CD1c-positive myeloid dendritic cell (primary cell): ENCODE results near the gene NAB1.
A peak's percentile ranks its signal among the peaks of the same experiment; 100 is the strongest.
"Not testable (repeated sequence)": the region's sequence is repeated elsewhere in the genome, so short reads cannot be mapped to it uniquely, and the experiment has no call there.

Experiments used
- DNase-seq: peaks from one replicate; pipeline ENCODE4 v3.0.0-alpha.2; 2016; ENCODE audit errors: extremely low spot score

Gene NAB1, protein sequence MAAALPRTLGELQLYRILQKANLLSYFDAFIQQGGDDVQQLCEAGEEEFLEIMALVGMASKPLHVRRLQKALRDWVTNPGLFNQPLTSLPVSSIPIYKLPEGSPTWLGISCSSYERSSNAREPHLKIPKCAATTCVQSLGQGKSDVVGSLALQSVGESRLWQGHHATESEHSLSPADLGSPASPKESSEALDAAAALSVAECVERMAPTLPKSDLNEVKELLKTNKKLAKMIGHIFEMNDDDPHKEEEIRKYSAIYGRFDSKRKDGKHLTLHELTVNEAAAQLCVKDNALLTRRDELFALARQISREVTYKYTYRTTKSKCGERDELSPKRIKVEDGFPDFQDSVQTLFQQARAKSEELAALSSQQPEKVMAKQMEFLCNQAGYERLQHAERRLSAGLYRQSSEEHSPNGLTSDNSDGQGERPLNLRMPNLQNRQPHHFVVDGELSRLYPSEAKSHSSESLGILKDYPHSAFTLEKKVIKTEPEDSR

DNA sequence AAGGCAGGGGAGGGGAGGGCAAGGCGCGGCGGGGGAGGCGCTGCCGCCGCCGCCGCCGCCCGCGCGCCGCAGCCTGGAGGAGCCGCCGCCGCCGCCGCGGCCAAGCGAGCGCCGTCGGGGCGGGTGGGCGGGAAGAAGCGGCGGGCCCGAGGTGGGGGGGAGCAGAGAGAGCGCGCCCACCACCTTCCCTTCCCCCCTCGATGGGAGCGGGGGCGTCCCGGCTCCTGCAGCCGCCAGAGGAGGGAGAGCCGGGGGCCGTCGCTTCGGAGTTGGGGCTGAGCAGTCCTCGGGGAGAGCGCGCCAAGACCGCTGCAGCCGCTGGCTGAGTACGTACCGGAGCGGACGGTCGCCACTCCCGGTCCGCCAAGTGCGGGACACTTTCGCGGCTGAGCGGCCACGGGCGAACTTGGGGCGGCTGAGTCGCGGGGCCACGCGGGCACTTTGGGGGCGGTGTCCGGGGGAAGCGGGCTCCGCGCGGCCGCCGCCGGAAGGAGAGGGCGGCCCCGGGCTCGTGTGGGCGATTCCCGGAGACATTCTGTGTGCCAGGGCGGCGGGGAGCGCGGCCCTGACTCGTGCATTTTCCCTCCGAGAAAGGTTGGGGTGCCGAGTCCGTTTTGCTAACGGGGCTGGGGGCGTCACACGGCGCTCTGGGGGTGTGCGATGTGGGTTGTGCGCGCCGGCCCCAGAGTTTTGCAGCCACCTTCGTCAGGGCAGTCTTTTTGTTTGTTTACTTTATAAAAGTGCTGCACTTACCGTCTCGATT lies at the start of gene NAB1:
Gene NAB1 (plus strand): TSS at position 49 of the 763 bp plus-strand sequence. CDS start 10,094 bp downstream, outside the sequence.
- peak; percentile 78 for DNase-seq

DNA sequence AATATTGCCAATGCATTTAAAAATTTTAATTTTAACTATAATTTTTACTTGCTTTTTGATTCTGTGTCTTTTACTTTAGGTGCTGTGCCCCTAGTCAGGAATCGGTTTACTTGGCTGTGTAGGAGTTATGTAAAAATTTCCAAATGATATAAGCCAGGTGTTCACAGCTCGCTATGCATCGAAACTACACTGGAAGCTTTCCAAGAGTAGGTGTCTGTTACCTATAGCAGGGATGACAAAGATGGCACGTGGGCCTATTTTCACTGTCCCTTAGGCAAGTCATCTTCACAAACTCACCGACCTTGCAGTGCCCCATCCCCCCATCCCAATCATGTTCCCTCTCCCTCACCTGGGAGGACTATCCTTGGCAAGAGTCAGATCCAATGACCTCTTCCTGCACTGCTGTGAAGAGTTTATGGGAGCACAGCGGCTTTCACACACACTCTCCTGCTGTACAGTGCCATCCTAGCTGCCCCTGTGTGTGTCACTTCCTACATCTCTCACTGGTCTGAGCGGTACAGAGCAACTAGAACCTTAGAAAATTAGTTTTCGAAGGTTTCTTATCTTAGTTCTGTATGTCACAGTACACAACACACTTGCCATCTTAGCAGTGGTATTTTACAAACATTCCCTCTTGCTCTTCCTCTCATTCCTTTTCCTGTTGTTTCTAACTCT lies 49.2 kb upstream of the NAB1 start:
- DNase-seq: no peak

DNA sequence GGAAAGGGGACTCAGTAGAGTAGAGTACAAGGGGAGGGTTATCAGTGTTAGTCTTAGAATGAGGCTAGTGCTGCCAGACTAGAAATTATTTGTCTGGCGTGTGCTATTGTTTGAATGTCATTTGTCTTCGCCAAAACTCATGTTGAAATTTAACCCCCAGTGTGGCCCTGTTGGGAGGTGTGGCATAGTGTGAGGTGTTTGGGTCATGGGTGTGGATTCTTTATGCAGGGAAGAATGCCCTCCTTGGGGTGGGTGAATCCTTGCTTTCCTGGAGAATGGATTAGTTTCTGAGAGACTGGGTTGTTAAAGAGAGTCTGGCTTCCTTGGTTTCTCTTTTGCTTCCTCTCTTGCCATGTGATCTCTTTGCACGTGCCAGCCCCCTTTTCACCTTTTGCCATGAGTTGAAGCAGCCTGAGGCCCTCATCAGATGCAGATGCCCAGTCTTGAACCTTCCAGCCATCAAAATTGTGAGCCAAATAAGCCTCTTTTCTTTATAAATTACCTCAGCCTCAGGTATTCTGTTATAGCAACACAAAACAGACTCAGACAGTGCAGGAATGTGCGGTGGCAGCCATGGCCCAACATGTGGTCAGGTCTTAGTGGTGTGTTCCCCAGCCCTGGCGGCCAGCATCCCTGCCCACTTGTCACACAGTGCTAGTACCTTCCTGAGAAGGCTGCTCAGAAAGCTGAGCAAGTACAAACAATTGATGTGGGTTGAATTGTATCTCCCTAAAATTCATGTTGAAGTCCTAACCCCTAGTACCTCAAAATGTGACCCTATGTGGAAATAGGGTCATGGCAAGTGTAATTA lies 48.4 kb upstream of the NAB1 start:
- no peak for DNase-seq

DNA sequence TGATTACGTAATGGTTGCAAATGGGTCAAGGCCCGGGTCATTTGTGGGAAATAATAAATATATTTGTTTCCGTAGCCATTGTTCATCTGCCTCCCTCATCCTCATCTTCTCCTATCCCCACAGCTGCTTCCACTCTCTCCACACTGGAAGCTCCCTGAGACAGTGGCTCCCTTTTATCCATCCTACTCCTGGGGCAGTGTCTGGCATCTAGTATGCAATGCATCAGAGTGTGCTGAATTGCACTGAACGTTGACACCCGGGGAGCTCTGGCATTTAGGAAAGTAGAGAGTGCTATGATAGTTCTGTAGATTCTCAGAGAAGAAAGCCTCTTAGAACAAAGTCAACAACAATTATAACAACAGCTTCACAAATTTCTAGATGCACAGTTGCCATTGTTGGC lies 45.5 kb upstream of the NAB1 start:
- DNase-seq: no peak

DNA sequence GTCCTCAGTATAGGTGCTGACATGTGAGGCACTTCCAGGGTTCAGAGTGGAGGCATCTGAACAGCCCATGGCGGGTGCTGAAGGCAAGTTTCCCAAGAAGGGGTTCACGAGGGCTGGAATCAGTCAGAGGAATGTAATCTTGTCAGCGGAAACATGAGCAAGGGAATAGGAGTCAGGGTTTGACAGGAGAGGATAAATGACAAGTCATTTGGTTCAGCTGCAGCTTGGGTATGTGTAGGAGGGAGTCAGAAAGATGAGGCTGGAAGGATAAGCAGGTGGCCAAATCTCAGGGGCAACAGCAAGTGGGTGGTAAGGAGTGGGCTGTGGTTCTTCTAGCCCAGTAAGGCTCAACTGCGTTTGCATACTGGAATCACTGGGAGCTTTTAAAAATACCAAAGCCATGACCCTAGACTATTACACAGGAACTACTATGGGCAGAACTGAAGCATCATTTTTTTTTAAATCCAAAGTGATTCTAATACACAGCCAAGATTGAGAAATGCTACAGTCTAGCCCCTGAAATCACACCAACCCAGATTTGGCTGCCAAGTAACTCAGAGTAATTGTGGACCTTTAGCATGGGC lies 41.8 kb upstream of the NAB1 start:
- DNase-seq: no peak

DNA sequence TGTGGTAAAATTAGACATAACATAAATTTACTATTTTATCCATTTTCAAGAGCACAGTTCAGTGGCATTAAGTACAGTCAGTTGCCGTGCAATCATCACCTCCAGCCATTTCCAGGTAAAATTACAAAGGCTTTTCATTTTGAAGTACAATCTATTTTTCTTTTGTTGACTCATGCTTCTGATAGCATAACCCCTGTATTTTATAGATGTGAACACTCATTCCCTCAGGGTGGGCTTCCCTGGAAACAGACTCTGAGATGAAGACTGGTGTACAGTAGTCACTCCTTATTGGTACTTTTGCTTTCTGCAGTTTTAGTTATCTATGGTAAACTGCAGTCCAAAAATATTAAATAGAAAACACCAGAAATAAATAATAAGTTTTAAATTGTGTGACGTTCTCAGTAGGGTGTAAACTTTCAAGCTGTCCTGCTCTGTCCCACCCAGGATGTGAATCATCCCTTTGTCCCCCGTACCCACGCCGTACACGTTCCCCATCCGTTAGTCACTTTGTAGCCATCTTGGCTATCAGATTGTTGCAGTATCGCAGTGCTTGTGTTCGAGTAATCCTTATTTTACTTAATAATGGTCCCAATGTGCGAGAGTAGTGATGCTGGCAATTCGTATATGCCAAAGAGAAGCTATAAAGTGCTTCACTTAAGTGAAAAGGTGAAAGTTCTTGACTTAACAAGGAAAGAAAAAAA lies 41.1 kb upstream of the NAB1 start:
- DNase-seq: no peak

DNA sequence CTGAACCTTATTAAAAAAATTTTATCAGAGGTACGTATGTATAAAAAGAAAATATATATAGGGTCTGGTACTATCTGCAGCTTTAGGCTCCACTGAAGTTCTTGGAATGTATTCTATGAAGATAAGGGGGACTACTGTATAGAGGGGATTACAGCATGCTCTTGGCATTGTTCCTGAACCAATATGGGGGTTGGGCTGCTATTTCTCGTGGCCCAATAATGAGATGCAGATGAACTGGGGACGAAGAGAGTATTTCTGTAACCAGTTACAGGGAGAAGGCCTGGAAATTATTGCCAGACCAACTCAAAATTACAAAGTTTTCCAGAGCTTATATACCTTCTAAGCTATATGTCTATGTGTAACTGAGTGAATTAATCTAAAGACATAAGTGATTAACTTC lies 40.0 kb upstream of the NAB1 start:
- DNase-seq: not testable (repeated sequence)

DNA sequence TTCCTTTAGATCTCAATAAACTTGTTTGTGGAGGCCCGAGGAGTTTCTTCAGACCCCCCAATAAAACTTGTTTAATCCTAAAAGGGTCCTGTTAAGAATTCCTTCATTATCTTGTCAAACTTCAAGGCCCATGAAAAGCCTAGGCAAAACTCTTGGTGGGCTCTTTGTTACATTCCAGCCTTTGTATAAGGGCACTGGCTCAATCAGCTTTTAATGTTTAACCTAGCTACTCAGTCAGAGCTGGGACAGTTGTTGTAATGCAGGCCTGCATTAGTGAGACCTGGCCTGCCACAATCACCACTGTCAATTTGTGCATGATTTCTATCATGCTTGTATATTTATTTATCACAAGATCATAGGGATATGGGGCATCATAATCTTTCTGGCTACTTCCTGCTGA lies 39.5 kb upstream of the NAB1 start:
- DNase-seq: not testable (repeated sequence)

DNA sequence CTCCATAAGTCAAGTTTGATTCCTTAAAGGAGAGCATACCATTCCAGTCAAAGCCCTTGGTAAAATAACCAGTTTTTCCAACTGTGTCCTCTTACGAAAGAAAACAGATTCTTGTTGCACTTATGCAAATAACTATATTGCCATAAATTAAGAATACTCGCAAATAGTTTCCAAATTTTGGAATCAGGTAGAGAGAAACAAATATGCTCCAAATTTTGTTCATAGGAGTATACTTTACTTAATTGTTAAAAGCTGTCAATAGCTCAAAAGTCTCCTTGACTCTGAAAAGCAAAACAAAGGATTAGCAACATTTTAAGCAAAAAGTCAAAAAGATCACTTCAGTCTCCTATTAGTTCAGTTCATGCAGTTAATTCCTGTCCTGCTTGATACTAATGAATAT lies 38.4 kb upstream of the NAB1 start:
- not testable (repeated sequence) for DNase-seq

DNA sequence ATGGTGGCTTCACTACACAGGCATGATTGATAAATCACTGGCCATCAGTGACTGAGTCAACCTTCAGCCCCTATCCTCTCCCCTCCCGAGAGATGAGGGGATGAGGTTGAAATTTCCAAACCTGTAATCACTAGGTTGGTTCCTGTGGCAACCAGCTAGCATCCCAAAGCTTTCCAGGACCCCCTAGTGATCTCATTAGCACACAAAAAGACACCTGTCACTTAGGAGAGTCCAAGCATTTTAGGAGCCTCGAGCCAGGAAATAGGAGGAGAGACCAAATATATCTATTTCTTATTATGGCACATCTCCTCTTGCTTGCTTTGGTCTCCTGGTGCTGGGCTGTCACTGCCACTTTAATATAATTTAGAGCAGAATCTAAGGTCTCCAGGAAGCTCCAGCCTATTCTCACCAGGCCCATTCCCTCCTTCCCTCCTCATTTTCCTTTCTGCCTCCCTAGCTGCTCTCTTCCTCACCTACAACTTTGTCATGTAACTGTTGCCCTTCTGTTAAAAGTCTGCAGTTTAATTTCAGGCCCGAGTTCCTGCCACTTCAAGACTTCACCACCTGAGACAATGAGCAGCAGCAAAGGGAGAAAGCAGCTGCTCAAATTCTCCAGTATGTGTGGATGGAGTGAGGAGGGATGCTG lies 33.2 kb upstream of the NAB1 start:
- DNase-seq: no peak

DNA sequence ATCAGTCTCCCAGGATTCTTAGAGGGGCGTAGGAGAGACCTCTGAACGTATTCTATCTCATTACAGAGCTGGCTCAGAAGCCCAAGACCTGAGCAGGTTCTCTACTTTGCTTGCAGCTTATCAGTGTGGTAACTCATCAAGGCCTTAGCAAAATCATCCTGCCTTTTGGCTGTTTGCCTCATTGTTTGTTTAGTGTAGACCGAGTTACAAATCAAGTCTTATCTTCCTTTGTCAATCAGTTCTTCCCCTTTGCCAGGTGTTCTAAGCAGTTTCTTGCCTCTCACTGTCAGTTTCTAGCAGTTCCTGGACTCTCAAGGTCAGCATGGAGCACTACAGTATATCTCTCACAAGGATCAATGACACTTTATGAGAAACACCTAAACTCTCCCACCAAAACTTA lies 30.9 kb upstream of the NAB1 start:
- no peak for DNase-seq

DNA sequence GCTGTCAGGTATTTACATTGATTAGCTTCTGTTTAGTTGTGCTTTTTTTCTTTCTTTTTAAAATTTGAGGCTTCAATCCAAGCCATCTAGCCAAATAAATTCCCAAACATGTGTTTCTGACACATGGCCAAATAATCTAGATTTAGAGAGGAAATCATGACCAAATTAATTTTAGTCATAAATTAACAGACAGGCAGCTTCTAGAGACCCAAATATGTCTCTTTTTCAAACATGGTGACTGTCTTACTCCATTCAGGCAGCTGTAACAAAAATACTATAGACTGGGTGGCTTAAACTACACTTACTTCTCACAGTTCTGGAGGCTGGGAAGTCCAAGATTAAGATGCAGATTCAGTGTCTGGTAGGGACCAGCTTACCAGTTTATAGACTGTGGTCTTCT lies 23.2 kb upstream of the NAB1 start:
- no peak for DNase-seq

DNA sequence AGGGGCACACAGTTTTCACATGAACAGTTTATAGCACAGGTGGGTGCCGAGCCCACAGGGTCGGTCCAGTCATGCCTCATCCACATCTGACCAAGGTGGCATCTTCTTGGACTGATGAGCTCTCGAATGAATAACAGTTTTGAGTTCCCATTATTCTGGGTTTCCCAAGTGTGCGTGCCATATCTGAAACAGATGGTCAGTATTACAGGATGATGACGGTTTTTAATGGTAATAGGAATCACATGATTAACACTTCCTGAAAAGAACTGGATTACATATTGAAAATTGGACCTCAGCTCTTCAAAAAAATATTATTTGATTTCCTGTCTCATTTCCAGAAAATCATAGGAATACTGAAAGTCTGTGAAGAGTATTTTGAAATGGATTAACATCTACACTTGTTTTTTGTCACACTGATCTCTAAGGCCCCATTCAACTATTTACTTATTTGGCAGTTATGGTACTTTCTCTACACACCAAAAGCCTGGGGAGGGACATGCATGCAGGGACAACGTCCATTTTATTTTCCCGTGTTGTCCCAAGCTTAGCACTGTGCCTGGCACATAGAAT lies 22.2 kb upstream of the NAB1 start:
- DNase-seq: peak; percentile 46

DNA sequence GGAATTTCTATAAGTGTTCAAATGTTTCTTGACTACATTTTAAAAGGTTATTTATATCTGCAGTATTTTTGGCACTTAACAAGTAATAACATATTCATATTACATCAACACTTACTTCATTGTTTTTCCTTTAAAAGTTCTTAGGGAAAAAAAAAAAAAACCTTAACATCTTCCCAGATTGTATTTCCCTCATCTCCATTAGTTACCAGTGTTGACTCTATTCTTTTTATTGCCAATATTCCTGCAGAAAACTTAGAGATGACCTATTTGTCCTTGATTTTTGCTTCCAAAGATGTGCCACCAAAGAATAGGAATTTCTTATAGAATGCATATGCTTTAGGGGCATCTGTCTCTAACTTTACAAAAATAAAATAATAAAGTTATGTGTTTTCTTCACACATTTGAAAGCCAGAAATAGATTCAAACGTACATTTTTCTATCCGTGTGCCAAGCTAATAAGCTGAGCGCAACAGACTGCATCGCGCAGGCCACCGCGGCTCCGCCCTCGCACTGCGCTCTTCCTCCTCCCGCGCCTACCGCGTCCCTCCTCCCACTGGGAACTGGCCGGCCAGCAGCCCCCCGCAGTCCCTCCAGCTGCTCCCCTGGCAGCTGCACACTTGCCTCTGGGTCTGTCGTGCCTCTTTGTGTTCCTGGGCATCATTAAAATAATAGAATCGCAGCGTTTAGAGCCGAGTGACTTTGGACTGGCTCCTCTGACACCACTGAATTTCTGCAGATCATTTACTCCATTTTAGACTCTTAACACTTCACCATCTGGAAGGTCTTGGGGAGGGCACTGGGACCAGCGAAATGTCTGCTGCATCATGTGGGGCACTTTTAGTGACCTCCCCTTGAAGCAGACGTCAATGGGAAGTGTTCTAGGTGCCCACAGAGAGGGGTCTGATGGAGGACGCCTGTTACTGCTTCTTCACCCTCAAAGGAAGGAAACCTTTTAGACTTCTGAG lies 21.2 kb upstream of the NAB1 start:
- peak; percentile 28 for DNase-seq

DNA sequence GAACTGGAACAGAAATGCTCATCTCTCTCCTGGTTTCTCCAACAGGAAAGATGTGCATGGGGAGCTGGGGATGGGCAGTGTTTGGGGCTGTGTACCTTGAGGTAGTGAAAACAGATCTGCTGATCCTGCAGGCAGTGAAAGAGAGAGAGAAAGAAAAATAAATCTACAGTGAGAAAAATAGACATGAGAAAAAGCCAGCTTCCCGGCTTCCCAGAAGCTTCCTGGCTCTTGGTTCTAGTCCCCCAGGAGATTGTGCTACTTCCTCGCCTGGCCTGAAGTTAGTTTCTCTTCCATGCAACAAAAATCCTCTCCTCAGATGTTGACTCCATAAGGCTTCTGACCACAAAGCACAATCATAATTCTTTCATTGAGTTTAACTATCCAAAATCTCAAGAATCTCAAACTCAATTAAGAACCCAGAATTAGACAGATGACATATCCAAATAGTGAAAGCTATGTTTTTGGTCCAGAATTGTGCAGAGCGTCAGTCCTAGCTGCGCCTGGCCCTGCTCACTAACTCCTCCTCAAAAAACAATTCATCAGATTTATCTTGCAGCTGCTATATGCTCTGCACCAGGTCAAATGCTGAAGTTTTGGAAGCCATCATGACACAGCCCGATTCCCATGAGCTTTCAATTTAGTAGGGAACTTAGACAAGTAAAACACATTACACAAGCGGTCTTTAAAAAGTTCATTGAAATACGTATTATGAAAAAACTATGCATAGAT lies 20.1 kb upstream of the NAB1 start:
- no peak for DNase-seq

DNA sequence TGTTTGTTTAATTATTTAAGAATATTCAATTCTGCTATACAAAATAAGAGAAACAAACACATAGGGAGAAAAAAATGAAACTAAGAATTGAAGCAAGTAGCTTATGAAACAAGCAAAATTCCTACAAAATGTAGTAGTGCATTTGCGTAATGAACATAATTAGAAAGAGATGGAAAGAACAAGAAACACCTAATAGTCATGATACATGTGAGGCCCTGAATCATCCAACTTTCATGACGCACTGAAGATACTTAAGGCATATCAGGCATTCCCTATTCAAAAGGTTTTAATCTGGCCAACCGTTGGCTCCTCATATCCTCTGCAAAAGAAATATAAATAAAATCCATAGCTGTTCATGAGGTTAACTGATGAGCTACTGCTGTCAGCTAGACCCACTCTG lies 14.5 kb upstream of the NAB1 start:
- DNase-seq: no peak

DNA sequence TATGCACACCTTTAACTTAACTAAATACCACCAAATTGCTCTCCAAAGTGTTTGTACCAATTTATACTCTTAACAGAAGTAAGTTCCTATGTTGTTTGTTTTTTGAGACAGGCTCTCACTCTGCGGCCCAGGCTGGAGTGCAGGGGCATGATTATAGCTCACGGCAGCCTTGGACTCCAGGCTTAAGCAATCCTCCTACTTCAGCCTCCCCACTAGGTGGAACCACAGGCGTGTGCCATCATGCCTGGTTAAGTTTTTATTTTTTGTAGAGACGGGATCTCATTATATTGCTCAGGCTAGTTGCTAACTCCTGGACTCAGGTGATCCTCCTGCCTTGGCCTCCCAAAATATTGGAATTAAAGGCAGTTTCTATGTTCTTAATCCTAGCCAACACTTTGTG lies 13.1 kb upstream of the NAB1 start:
- DNase-seq: no peak

DNA sequence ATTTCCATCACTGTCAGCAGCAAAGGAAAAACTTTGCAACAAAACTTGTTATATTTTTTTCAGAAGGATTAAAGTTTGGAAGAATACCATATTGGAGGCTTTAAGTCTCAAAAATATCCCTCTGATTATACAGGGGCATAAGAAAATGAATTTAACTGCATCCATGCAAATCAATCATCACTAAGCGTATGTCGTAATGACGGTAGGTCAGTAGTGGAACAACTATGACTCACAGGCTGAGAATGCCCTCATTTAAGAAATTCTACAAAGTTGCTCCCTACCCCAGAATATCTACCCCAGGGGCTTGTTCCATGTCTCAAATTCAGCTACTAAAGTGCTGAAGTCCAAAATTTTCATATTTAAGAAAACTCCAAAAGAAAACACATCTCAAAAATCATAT lies 12.5 kb upstream of the NAB1 start:
- DNase-seq: no peak
